WERI-Rb-1 (cell line): ENCODE data around the gene DRC3.
"Not testable (repeated sequence)": the region's sequence is repeated elsewhere in the genome, so short reads cannot be mapped to it uniquely, and the experiment has no call there.

Experiments
- DNase-seq: peaks from one replicate; pipeline ENCODE4 v3.0.0-alpha.2; 2020
- H3K27ac ChIP-seq: fragments of 250-450 bp; sonication (Bioruptor Pico); 2 replicates; pipeline ENCODE4 v1.5.1; 2020; ENCODE audit warnings: mild to moderate bottlenecking, moderate library complexity
- H3K27me3 ChIP-seq: fragments of 250-450 bp; sonication (Bioruptor Pico); 2 replicates; pipeline ENCODE4 v1.5.1; 2021; ENCODE audit warnings: mild to moderate bottlenecking, low read depth, moderate library complexity; ENCODE audit not compliant: insufficient read depth, severe bottlenecking
- H3K36me3 ChIP-seq: fragments of 250-450 bp; sonication (Bioruptor Pico); 2 replicates; pipeline ENCODE4 v1.5.1; 2020; ENCODE audit warnings: mild to moderate bottlenecking, moderate library complexity
- H3K4me3 ChIP-seq: 2 replicates; pipeline ENCODE4 v1.5.1; 2011; ENCODE audit warnings: low read depth, mild to moderate bottlenecking, control low read depth, low read length
- H3K9me3 ChIP-seq: fragments of 250-450 bp; sonication (Bioruptor Pico); 2 replicates; pipeline ENCODE4 v1.5.1; 2021; ENCODE audit warnings: mild to moderate bottlenecking, moderate library complexity; ENCODE audit not compliant: severe bottlenecking
- CTCF ChIP-seq: IDR thresholded peaks from 2 replicates; pipeline ENCODE4 v1.5.1; 2011; ENCODE audit warnings: low read depth, mild to moderate bottlenecking, control low read depth, inconsistent platforms, low read length

Gene DRC3

GRCh38 chr17:17938388-17939107 lies 34.1 kb upstream of the DRC3 start:
- H3K9me3 ChIP-seq, result no peaks in the 10 kb centered on the region
- H3K36me3 ChIP-seq, result no peaks in the 10 kb centered on the region
- no peak overlapping the region for H3K27ac ChIP-seq
- no peak for DNase-seq
- no peak overlapping the region for H3K4me3 ChIP-seq
- no peak for TF ChIP-seq CTCF
- H3K27me3 ChIP-seq, result no peaks in the 10 kb centered on the region

- H3K36me3 ChIP-seq, H3K27ac ChIP-seq, DNase-seq, H3K4me3 ChIP-seq, H3K9me3 ChIP-seq, H3K27me3 ChIP-seq: not testable (repeated sequence)
These were observed 32.7 kb upstream of the DRC3 start for GRCh38 chr17:17939941-17940340.

DNA sequence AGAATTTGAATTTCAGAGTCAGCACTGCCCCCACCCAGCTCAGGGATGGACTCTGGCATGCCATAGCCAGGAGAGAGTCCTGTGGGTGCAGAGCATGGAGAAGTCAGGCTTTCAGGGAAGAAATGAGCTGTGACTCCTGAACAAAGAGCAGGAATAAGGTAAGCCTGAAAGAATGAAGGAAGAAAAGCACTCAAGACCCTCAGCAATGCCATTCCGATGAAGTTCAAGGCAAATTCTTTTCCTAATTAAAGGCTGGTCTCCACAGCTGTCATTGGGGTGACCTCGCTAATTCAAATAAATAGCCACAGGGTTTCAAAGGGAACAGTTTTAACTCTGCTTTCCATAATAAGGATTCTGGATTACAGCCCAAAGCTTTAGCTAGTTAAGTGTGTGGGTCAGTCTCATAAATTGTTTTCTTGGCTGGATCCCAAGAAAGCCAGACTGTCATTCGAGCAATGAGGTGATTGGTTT lies 32.2 kb upstream of the DRC3 start:
- no peak for DNase-seq
- H3K9me3 ChIP-seq, result no peaks in the 10 kb centered on the region
- TF ChIP-seq CTCF, result no peak
- no peaks in the 10 kb centered on the region for H3K27me3 ChIP-seq
- H3K27ac ChIP-seq, result no peak overlapping the region
- no peaks in the 10 kb centered on the region for H3K36me3 ChIP-seq
- H3K4me3 ChIP-seq, result no peak overlapping the region

- Histone ChIP-seq H3K9me3 (no peaks in the 10 kb centered on the region), H3K27ac (no peak overlapping the region), H3K4me3 (no peak overlapping the region), H3K27me3 (no peaks in the 10 kb centered on the region), H3K36me3 (no peaks in the 10 kb centered on the region)
- TF ChIP-seq CTCF, result no peak
- no peak for DNase-seq
These were observed 31.6 kb upstream of the DRC3 start for GRCh38 chr17:17941015-17941414.

DNA sequence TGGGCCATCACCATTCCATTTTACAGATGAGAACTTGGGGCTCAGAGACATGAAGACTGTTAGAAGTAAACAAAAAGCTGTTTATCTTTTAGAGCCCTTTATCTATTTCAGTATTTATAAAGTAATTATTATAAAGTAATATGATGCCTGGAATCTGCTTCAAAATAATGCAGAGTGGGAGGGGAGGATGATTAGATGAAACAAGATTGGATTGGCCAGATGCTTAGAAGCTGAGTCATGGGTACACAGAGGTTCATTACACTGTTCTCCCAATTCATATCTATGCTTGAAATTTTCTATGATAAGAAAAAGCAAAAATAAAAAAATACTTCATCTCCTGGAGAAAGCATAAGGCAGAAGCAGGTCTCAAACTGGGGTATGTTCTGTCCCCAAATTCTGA lies 29.8 kb upstream of the DRC3 start:
- Histone ChIP-seq H3K9me3 (no peaks in the 10 kb centered on the region), H3K36me3 (no peaks in the 10 kb centered on the region), H3K4me3 (no peak overlapping the region), H3K27ac (no peak overlapping the region), H3K27me3 (no peaks in the 10 kb centered on the region)
- TF ChIP-seq CTCF, result no peak
- no peak for DNase-seq

GRCh38 chr17:17943281-17943984 lies 29.2 kb upstream of the DRC3 start:
- no peak overlapping the region for H3K27ac ChIP-seq
- DNase-seq, result no peak
- H3K4me3 ChIP-seq, result no peak overlapping the region
- H3K9me3 ChIP-seq, result no peaks in the 10 kb centered on the region
- H3K27me3 ChIP-seq, result no peaks in the 10 kb centered on the region
- H3K36me3 ChIP-seq, result no peaks in the 10 kb centered on the region
- TF ChIP-seq CTCF, result no peak
